Measurements from ENCODE around the gene USP3.

Gene USP3

GRCh38 chr15:63544258-63545026 is 40.0 kb downstream of the USP3 start:
- DNase-seq (ENCODE audit: low read depth, low spot score): no peak

GRCh38 chr15:63545520-63545919 is 41.1 kb downstream of the USP3 start:
- DNase-seq (ENCODE audit: low read depth, low spot score): no peak

GRCh38 chr15:63551400-63551799 is 47.0 kb downstream of the USP3 start:
- no peak for DNase-seq (ENCODE audit: low read depth, low spot score)

- peak; percentile 21 for DNase-seq (ENCODE audit: low read depth, low spot score)
Observed at GRCh38 chr15:63553388-63553791, 49.0 kb downstream of the USP3 start.

- DNase-seq (ENCODE audit: low read depth, low spot score): no peak
Observed at GRCh38 chr15:63554337-63554927, 50.0 kb downstream of the USP3 start.

GRCh38 chr15:63555507-63555906 is 51.1 kb downstream of the USP3 start:
- no peak for DNase-seq (ENCODE audit: low read depth, low spot score)

- DNase-seq (ENCODE audit: low read depth, low spot score): no peak
Observed at GRCh38 chr15:63556246-63556645, 51.9 kb downstream of the USP3 start.

GRCh38 chr15:63556736-63557135 is 52.3 kb downstream of the USP3 start:
- no peak for DNase-seq (ENCODE audit: low read depth, low spot score)

DNA sequence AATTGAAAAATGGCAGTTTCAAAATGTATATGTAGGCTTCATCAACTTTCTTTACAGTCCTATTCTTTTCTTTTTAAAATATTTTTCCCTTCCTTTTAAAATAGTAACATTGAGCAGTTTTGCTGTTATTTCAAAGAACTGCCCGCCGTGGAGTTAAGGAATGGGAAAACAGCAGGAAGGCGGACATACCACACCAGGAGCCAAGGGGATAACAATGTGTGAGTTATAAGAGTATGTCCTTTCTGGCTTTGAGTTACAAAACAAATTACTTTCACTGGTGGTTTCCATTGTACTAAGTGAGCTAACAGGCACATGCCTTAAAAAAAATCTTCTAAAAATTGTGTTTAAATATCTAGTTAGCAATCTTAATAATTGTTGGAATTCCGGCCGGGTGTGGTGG is 55.4 kb downstream of the USP3 start:
- DNase-seq (ENCODE audit: low read depth, low spot score): no peak

DNA sequence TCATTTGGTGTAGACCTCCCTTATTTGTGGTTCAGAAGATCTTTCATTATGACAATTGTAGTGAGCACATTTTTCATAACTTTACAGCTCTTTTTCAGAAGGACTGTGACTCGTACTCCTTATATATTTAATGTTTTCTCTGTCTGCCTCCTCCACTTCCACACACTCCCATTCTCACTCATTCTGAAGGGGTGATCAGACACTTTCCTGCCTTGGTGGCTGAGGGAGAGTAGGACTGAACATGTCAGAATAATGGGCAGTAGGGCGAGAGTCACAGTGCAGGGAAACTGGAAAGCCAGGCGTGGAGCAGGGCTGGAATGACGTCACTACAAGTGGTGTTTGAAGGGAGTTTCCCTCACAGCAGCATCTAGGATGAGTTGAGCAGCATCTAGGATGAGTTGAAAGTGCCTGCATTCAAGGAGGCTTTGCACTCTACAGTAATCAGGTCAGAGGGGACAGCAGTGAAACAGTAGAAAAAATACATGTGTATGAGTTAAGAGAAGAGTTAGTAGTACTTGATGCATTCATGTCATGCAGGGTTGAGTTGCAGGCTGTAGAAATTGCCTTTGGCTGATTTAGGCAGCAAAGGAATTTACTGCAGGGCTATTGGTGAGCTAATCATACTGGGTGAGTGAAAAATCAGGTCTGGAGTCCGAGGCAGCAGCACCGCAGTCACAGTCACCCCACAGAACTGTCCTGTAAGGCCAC is 56.5 kb downstream of the USP3 start:
- peak; percentile 34 for DNase-seq (ENCODE audit: low read depth, low spot score)

DNA sequence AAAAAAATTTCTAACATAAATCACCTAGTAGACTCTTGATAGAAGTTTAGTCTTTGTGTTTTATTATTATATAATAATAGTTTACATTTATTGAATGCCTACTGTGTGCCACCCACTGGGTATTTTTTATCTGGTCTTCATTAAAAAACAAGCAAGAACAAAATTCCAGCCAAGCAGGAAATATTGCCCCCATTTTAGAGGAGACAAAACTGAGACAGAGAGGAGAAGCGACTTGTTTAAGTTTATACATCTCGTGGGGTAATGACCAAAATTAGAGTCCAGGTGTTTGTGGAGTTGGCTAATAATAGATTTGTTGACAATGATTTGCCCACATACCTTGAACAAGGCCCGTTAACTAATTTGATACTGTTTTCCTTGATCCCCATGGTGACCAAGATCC is 59.7 kb downstream of the USP3 start:
- no peak for DNase-seq (ENCODE audit: low read depth, low spot score)

GRCh38 chr15:63565536-63566186 is 61.3 kb downstream of the USP3 start:
- DNase-seq (ENCODE audit: low read depth, low spot score): no peak

DNA sequence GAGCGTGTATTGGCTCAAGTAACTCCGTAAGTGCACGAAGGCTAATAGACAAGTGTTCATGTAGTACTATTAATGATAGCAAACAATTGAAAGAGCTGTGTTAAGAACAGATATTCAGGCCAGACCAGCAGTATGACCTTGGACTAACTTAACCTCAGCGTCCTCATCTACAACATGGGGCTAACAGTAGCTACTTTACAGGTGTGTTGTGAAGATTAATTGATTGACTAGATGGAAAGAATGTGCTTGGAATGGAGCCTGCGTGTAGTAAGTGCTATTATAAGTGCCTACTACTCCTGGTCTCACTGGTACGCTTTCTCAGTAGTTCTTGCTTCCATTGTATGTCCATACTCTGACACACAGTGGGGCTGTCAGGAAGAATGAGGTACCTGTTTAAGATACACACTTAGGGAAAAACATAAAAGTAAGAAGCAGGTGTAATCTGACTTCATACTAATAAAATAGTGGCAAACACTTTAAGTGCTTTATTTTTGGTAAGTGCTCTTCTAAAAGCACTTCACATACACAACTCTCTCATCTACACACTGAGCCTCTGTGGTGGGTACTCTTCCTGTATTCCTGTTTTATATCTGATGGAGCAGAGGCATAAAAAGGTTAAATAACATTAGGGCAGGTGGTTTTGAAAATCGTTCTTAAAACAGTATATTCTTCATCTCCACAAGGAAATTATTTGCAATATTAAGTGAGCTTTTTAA is 68.5 kb downstream of the USP3 start:
- no peak for DNase-seq (ENCODE audit: low read depth, low spot score)

DNA sequence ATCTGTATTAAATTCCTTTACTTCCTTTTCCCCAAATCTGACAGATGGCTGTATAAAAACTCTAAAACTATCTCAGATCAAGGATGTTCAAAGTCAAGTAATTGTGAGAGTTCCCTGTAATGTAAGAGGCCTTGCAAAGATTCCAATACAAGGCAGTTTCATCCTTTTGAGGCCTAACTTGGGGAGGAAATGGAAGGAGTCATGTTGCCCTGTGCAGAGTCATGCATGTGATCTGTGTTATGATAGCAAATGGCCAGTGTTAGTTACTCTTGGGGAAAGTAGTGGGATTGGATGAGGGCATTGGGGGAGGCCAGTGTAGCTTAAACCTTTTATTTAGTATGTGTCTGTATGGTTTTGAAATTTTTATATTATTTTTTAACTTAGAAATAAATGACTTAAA is 69.1 kb downstream of the USP3 start:
- no peak for DNase-seq (ENCODE audit: low read depth, low spot score)

DNA sequence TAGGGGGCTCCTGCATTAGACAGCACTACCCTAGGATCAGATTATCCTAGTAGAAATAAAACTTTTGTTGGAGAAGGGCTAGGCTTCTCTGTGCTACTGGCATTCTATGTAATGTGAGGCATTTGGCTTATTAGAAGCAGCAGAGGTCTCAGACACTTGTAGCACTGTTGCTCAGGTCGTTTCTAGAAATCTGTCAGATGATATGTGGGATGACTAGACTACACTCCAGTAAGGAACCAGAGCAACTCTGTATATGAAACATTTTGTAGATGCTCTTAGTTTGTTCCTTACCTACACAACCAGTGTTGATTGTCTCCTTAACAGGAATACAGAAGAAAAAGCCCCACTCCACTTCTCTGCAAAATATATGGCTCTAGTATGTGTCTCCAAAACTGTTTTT is 70.9 kb downstream of the USP3 start:
- no peak for DNase-seq (ENCODE audit: low read depth, low spot score)

- no peak for DNase-seq (ENCODE audit: low read depth, low spot score)
Observed at GRCh38 chr15:63576441-63576840, 72.0 kb downstream of the USP3 start.

DNA sequence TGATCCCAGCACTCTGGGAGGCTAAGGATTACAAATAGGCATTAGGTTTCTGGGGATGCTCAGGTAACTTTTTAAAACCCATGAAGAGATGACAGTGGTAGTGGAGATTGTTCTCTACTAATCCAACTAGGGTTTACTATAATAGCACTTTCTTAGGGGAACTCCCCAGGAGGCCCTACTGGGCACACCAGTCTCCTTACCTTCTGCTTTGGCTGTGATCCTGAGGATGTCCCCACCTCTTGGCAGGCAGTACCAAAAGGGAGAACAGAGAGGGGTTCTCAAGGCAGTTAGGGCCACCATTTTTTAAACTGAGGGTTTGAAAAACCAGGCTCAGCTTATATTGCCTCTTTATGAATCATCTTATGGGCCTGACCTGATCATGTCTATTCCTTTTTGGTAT is 77.8 kb downstream of the USP3 start:
- no peak for DNase-seq (ENCODE audit: low read depth, low spot score)

DNA sequence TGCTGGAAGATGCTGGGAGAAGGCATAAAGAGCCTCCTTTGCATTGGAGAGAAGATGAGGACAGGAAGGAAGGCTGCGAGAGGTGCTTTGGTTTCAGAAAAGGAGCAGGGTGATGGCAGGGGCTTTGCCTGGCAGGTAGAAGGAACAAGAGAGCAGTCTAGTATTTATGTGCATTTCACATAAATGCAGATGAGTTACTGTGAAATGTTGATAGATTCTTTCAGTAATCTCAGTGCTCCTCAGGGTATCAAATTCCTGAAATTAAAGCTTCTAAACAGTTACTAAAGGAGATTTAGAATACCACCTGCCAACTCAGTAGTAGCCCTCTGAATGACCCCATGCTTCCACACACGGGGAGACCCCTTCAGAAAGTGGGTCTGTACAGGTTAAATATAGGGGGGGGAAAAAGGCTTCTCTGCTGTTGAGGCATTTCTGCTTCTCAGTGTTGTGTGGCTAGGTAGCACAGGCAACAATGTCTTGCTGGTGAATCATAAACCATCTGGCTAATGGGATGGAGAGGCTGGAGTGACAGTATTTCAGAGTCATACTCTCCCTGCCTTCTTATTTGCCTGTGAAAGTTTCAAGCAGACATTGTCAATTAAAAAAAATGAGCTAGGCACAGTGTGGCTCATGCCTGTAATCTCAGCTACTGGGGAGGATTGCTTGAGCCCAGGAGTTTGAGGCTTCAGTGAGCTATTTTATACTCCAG is 78.5 kb downstream of the USP3 start:
- no peak for DNase-seq (ENCODE audit: low read depth, low spot score)

- peak; percentile 31 for DNase-seq (ENCODE audit: low read depth, low spot score)
Observed at GRCh38 chr15:63586790-63587189, 82.4 kb downstream of the USP3 start.

DNA sequence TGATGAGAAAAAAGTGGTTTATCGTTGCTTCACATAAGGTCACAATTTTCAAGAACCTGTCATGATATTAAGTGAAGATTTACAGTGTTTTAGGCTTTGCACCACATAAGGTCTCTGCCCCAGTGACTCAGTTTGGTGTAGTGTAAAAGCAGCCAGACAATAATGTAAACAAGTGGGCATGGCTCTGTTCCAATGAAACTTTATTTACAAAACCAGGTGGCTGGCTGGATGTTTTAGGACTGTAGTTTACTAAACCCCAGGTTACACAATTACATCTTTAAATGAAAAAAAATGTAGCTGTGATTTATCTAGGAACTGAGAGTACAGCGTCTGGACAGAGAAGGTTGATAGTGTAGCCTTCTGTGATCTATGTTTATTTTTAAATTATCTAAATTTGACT is 83.1 kb downstream of the USP3 start:
- DNase-seq (ENCODE audit: low read depth, low spot score): no peak

GRCh38 chr15:63588826-63589225 is 84.4 kb downstream of the USP3 start:
- no peak for DNase-seq (ENCODE audit: low read depth, low spot score)

Measured in ELF-1 (cell line).